Endothelial cell of umbilical vein (primary cell): ENCODE data around the gene MACROD2. TPM values are rescaled to one million over a fixed set of nuclear protein-coding genes. Genes with fewer than 3 reads are reported as not detected.

Source experiments
- BruUV-seq: library from RNA; stranded (reverse); fragments of 400-500 nt; replicated peaks from 2 replicates; lab custom pipeline; 2021; lab: Mats Ljungman, UMichigan
- CTCF ChIA-PET: fragments of 300-600, 350-600 bp; sonication (Branson Sonifier 250); formaldehyde crosslinking; loops from one replicate; lab custom pipeline; 2021; ENCODE audit warnings: antibody characterized with exemption, inconsistent platforms; lab: Charles Lee
- POLR2A ChIA-PET: fragments of 300-600, 350-600 bp; sonication (Branson Sonifier 250); formaldehyde crosslinking; loops from one replicate; lab custom pipeline; 2021; ENCODE audit warnings: antibody characterized with exemption, inconsistent platforms; lab: Charles Lee
- DNase-seq: peaks from one replicate; pipeline ENCODE4 v3.0.0-alpha.2; 2011; ENCODE audit warnings: low read depth, low spot score
- FAIRE-seq: peaks from 2 replicates; lab custom pipeline; 2011; peaks lifted over from hg19 to GRCh38; lab: Jason Lieb, UNC
- H2AFZ ChIP-seq: 2 replicates; pipeline ENCODE4 v1.6.0; 2012; ENCODE audit warnings: low read depth, low read length, control low read depth, inconsistent platforms
- H3K27ac ChIP-seq: 2 replicates; pipeline ENCODE4 v1.5.1; 2011; ENCODE audit warnings: low read depth, mild to moderate bottlenecking, control low read depth, low read length, moderate library complexity; ENCODE audit not compliant: insufficient read depth
- H3K27me3 ChIP-seq, 2 experiments: 2 replicates each; pipeline versions ENCODE4 v1.6.0 to v1.6.1; 2011; ENCODE audit warnings: low read length in 2 of 2, mixed read lengths in 1 of 2; ENCODE audit not compliant: control insufficient read depth in 2 of 2, insufficient read depth in 2 of 2
- H3K36me3 ChIP-seq, 2 experiments: 2 replicates in 1 of 2; 3 replicates in 1 of 2; pipeline ENCODE4 v1.5.1; 2011; ENCODE audit warnings: low read length in 2 of 2, mild to moderate bottlenecking in 1 of 2, moderate library complexity in 1 of 2; ENCODE audit not compliant: control insufficient read depth in 2 of 2, insufficient read depth in 2 of 2; ENCODE audit errors: extremely low read depth in 1 of 2
- H3K4me1 ChIP-seq: 3 replicates; pipeline ENCODE4 v1.5.1; 2011; ENCODE audit warnings: mild to moderate bottlenecking, low read length; ENCODE audit not compliant: control insufficient read depth, insufficient read depth; ENCODE audit errors: extremely low read depth
- H3K4me2 ChIP-seq: 2 replicates; pipeline ENCODE4 v1.6.1; 2011; ENCODE audit warnings: low read length, control low read depth, mixed read lengths; ENCODE audit not compliant: insufficient read depth
- H3K4me3 ChIP-seq, 3 experiments: fragments of 200-600 bp in 1 of 3; sonication (generic), shearing (Covaris generic) in 1 of 3; replicated peaks in 1 of 3; 2 replicates each; pipeline ENCODE4 v1.5.1; 2011 to 2016; ENCODE audit warnings: control low read depth in 3 of 3, low read length in 3 of 3, mild to moderate bottlenecking in 2 of 3, inconsistent platforms in 1 of 3, low read depth in 1 of 3, moderate library complexity in 1 of 3; ENCODE audit not compliant: insufficient read depth in 1 of 3
- H3K79me2 ChIP-seq: 2 replicates; pipeline ENCODE4 v1.6.0; 2012; ENCODE audit warnings: low read length, inconsistent platforms; ENCODE audit not compliant: control insufficient read depth, insufficient read depth
- H3K9ac ChIP-seq: replicated peaks from 2 replicates; pipeline ENCODE3; 2011; ENCODE audit warnings: low read length, control low read depth; ENCODE audit not compliant: insufficient read depth; ENCODE audit errors: extremely low read depth
- H3K9me1 ChIP-seq: replicated peaks from 3 replicates; pipeline ENCODE4 v1.6.0; 2011; ENCODE audit warnings: mild to moderate bottlenecking, low read length; ENCODE audit not compliant: control insufficient read depth, insufficient read depth; ENCODE audit errors: extremely low read depth
- H3K9me3 ChIP-seq: replicated peaks from 2 replicates; pipeline ENCODE4 v1.5.1; 2012; ENCODE audit warnings: low read length, inconsistent platforms; ENCODE audit not compliant: control insufficient read depth, insufficient read depth
- H4K20me1 ChIP-seq: replicated peaks from 2 replicates; pipeline ENCODE3; 2011; ENCODE audit warnings: mild to moderate bottlenecking, low read length; ENCODE audit not compliant: control insufficient read depth, insufficient read depth; ENCODE audit errors: extremely low read depth
- EZH2 ChIP-seq: IDR thresholded peaks from 2 replicates; pipeline ENCODE4 v1.6.1; 2012; ENCODE audit warnings: borderline replicate concordance, low read depth, mild to moderate bottlenecking, moderate library complexity, low read length, inconsistent platforms; ENCODE audit not compliant: severe bottlenecking
- FOS ChIP-seq: IDR thresholded peaks from 2 replicates; pipeline ENCODE4 v1.6.1; 2011; ENCODE audit warnings: mild to moderate bottlenecking, low read length, moderate library complexity, borderline replicate concordance; ENCODE audit not compliant: insufficient read depth
- GATA2 ChIP-seq: IDR thresholded peaks from 2 replicates; pipeline ENCODE4 v1.7.0; 2011; ENCODE audit warnings: low read depth, mild to moderate bottlenecking, moderate library complexity, mixed read lengths, low read length; ENCODE audit not compliant: insufficient read length, insufficient read depth
- JUN ChIP-seq: IDR thresholded peaks from 2 replicates; pipeline ENCODE4 v1.6.1; 2011; ENCODE audit warnings: borderline replicate concordance, low read depth; ENCODE audit not compliant: insufficient read length, insufficient read depth
- MYC ChIP-seq: IDR thresholded peaks from one replicate; pipeline ENCODE4 v1.6.1; 2011; ENCODE audit warnings: mild to moderate bottlenecking, low read depth, low read length
- POLR2A ChIP-seq: IDR thresholded peaks from 2 replicates; pipeline ENCODE4 v1.6.1; 2012; ENCODE audit warnings: low read depth, mild to moderate bottlenecking, control low read depth, low read length
- POLR2AphosphoS5 ChIP-seq: IDR thresholded peaks from 2 replicates; pipeline ENCODE4 v1.6.1; 2012; ENCODE audit warnings: low read depth, mild to moderate bottlenecking, control low read depth, low read length, moderate library complexity; ENCODE audit not compliant: insufficient read depth
- dilution Hi-C: fragments of 300-500 bp; cut with MboI; formaldehyde crosslinking; loops from one replicate; pipeline ENCODE4 v1.15.0; 2019; ENCODE audit warnings: low sequenced_read_pairs; ENCODE audit not compliant: extremely low pct_ligation_motif_present
- intact Hi-C: fragments of 100-400 bp; cut with micrococcal nuclease; formaldehyde crosslinking; loops from one replicate; pipeline ENCODE4 v1.10.0; 2022
- polyA plus RNA-seq, 4 experiments: library from polyadenylated mRNA; depleted of rRNA in 3 of 4; stranded (reverse) in 3 of 4; unstranded in 1 of 4; fragments of >200 nt; gene quantifications; 2 replicates each; pipeline versions ENCODE4 v1.2.1 to v1.2.3, GENCODE V29; 2011 to 2012; ENCODE audit warnings: missing spikeins in 1 of 4
- total RNA-seq: library from RNA; stranded (reverse); gene quantifications from 2 replicates; pipeline ENCODE4 v1.2.3, GENCODE V29; 2021
- TF ChIP-seq, protein P1 (sequence below): IDR thresholded peaks from 2 replicates; pipeline ENCODE4 v1.6.1; 2011; ENCODE audit not compliant: insufficient read depth, insufficient read length
- TF ChIP-seq, protein P2 (sequence below), 2 donors: IDR thresholded peaks; 1 replicate in 1 of 2; 2 replicates in 1 of 2; pipeline ENCODE4 v1.5.1; 2011; ENCODE audit warnings: low read length in 2 of 2, mild to moderate bottlenecking in 2 of 2, moderate library complexity in 2 of 2, control low read depth in 1 of 2, inconsistent platforms in 1 of 2, low read depth in 1 of 2; ENCODE audit not compliant: insufficient read depth in 1 of 2; ENCODE audit errors: extremely low read depth in 1 of 2

MACROD2 gene
- total and polyA plus RNA-seq, 2 donors (not counting 3 experiments of a cell fraction or from before 2014, with no cell fraction given) = 0.11 to 0.73 TPM

DNA sequence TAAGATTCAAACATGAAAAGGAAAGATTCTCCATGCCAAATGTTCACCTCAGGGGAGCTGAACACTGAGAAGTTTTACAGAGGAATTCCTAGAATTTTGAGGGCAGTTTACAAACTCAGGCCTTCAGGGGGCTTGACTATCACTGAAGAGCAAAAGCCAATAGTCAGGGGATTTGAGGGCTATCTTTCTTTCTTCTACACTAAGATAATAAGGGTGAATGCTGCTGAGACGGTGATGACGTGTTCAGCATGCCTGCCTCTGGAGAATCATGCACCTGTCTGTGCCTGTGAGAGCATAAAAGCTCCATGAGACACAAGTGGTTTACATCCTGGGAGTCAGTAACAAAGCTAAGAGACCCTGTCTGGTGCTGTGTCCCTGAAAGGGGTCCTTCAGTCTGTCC, 1492.4 kb downstream of the MACROD2 start:
- H3K27me3 ChIP-seq = no peaks in the 10 kb centered on the region
- ChIA-PET POLR2A (no interaction called here), CTCF (no interaction called here)
- H3K4me3 ChIP-seq = no peak overlapping the region
- dilution Hi-C loops = no loop called here
- no peaks in the 10 kb centered on the region for H4K20me1 ChIP-seq
- no TSS peak for BruUV-seq
- H3K9ac ChIP-seq = no peak overlapping the region
- H2AFZ ChIP-seq = no peak overlapping the region
- no peak for TF ChIP-seq JUN
- no peak for TF ChIP-seq POLR2AphosphoS5
- TF ChIP-seq EZH2 = no peak
- no peak for TF ChIP-seq FOS
- no peak for TF ChIP-seq POLR2A
- TF ChIP-seq, protein P1, sequence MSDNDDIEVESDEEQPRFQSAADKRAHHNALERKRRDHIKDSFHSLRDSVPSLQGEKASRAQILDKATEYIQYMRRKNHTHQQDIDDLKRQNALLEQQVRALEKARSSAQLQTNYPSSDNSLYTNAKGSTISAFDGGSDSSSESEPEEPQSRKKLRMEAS = no peak
- TF ChIP-seq, protein P2, sequence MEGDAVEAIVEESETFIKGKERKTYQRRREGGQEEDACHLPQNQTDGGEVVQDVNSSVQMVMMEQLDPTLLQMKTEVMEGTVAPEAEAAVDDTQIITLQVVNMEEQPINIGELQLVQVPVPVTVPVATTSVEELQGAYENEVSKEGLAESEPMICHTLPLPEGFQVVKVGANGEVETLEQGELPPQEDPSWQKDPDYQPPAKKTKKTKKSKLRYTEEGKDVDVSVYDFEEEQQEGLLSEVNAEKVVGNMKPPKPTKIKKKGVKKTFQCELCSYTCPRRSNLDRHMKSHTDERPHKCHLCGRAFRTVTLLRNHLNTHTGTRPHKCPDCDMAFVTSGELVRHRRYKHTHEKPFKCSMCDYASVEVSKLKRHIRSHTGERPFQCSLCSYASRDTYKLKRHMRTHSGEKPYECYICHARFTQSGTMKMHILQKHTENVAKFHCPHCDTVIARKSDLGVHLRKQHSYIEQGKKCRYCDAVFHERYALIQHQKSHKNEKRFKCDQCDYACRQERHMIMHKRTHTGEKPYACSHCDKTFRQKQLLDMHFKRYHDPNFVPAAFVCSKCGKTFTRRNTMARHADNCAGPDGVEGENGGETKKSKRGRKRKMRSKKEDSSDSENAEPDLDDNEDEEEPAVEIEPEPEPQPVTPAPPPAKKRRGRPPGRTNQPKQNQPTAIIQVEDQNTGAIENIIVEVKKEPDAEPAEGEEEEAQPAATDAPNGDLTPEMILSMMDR (IDR thresholded peaks at IDR 0.05; ENCODE audit: extremely low read depth in 1 of 2, insufficient read depth in 1 of 2, low read depth in 1 of 2, low read length in 2 of 2) = no peak
- no peak for TF ChIP-seq GATA2
- TF ChIP-seq MYC = no peak
- intact Hi-C loops = no loop called here
- H3K36me3 ChIP-seq = no peaks in the 10 kb centered on the region
- no peak overlapping the region for H3K27ac ChIP-seq
- H3K4me1 ChIP-seq = no peaks in the 10 kb centered on the region
- no peak for FAIRE-seq
- H3K4me2 ChIP-seq = no peak overlapping the region
- H3K9me3 ChIP-seq = no peaks in the 10 kb centered on the region
- no peak for DNase-seq
- no peaks in the 10 kb centered on the region for H3K79me2 ChIP-seq
- no peaks in the 10 kb centered on the region for H3K9me1 ChIP-seq
